B cell (primary cell): ENCODE results near the gene EYS. TPM values are rescaled to one million over a fixed set of nuclear protein-coding genes. Genes with fewer than 3 reads are reported as not detected.

Source experiments
- ATAC-seq: fragments of 200-7000 bp; cut with Tn5 transposase; one replicate; pipeline ENCODE4 v1.10.0; 2021; ENCODE audit warnings: low read depth, mild to moderate bottlenecking, moderate number of reproducible peaks, moderate library complexity
- CTCF ChIA-PET: fragments of 350-600 bp; sonication (Branson Sonifier 250); formaldehyde crosslinking; loops from one replicate; lab custom pipeline; 2021; ENCODE audit warnings: antibody characterized with exemption, inconsistent platforms; lab: Charles Lee
- POLR2A ChIA-PET: fragments of 350-600 bp; sonication (Branson Sonifier 250); formaldehyde crosslinking; loops from one replicate; lab custom pipeline; 2021; ENCODE audit warnings: antibody characterized with exemption; lab: Charles Lee
- DNase-seq: peaks from one replicate; pipeline ENCODE4 v3.0.0; 2013
- H2AFZ ChIP-seq: 2 replicates; pipeline ENCODE4 v1.6.1; 2012; ENCODE audit warnings: mild to moderate bottlenecking, low read depth, low read length; ENCODE audit not compliant: insufficient read depth, poor library complexity, severe bottlenecking
- H3K27ac ChIP-seq, 2 donors: 1 replicate in 1 of 2; 2 replicates in 1 of 2; pipeline ENCODE4 v1.5.1; 2012 to 2013; ENCODE audit warnings: low read length in 2 of 2, mild to moderate bottlenecking in 2 of 2, moderate library complexity in 1 of 2
- H3K27me3 ChIP-seq, 4 experiments: fragments of 200-600 bp in 1 of 4; sonication (generic) in 1 of 4; replicated peaks in 1 of 4; 1 replicate in 2 of 4; 2 replicates in 2 of 4; pipeline versions ENCODE4 v1.6.1 to v1.7.0; 2013 to 2016; ENCODE audit warnings: low read length in 3 of 4, mild to moderate bottlenecking in 2 of 4, mixed read lengths in 1 of 4, moderate library complexity in 1 of 4; ENCODE audit not compliant: insufficient read depth in 4 of 4, control insufficient read depth in 3 of 4; ENCODE audit errors: control extremely low read depth in 1 of 4
- H3K36me3 ChIP-seq, 2 experiments: replicated peaks in 1 of 2; 1 replicate in 1 of 2; 2 replicates in 1 of 2; pipeline versions ENCODE4 v1.6.1 to v1.7.1; 2013; ENCODE audit warnings: low read length in 1 of 2; ENCODE audit not compliant: insufficient read depth in 2 of 2, control insufficient read depth in 1 of 2; ENCODE audit errors: control extremely low read depth in 1 of 2, extremely low read depth in 1 of 2
- H3K4me1 ChIP-seq, 2 donors: fragments of 200-600 bp in 1 of 2; sonication (generic) in 1 of 2; 1 replicate in 1 of 2; 2 replicates in 1 of 2; pipeline versions ENCODE4 v1.5.1 to v1.6.1; 2013 to 2017; ENCODE audit warnings: low read length in 2 of 2; ENCODE audit not compliant: control insufficient read depth in 2 of 2, insufficient read depth in 2 of 2
- H3K4me2 ChIP-seq: replicated peaks from 2 replicates; pipeline ENCODE3; 2012; ENCODE audit warnings: mild to moderate bottlenecking, low read depth, low read length; ENCODE audit not compliant: poor library complexity, severe bottlenecking
- H3K4me3 ChIP-seq, 5 experiments: fragments of 200-600 bp in 1 of 5; sonication (generic) in 1 of 5; 1 replicate in 3 of 5; 2 replicates in 2 of 5; pipeline versions ENCODE4 v1.5.1 to v1.7.0; 2011 to 2016; ENCODE audit warnings: low read length in 4 of 5, mild to moderate bottlenecking in 4 of 5, low read depth in 2 of 5, control low read depth in 1 of 5, moderate library complexity in 1 of 5; ENCODE audit not compliant: insufficient read depth in 1 of 5; ENCODE audit errors: control extremely low read depth in 1 of 5, extremely low read depth in 1 of 5
- H3K79me2 ChIP-seq: fragments of 200-600 bp; sonication (generic); one replicate; pipeline ENCODE4 v1.6.0; 2016; ENCODE audit warnings: low read length; ENCODE audit not compliant: control insufficient read depth, insufficient read depth
- H3K9ac ChIP-seq: fragments of 200-600 bp; sonication (generic); 2 replicates; pipeline ENCODE4 v1.6.1; 2017; ENCODE audit warnings: mild to moderate bottlenecking, low read length, moderate library complexity
- H3K9me3 ChIP-seq, 3 donors: one replicate each; pipeline versions ENCODE4 v1.6.1 to v1.7.1; 2013; ENCODE audit warnings: low read length in 2 of 3; ENCODE audit not compliant: control insufficient read depth in 2 of 3, insufficient read depth in 1 of 3; ENCODE audit errors: control extremely low read depth in 1 of 3
- H4K20me1 ChIP-seq: 2 replicates; pipeline ENCODE4 v1.6.0; 2012; ENCODE audit warnings: mild to moderate bottlenecking, low read length; ENCODE audit not compliant: insufficient read depth, control insufficient read depth, poor library complexity, severe bottlenecking
- H3K27ac Mint-ChIP-seq: one replicate; pipeline ENCODE4 v1.8.0; 2021; ENCODE audit warnings: mixed read lengths
- H3K27me3 Mint-ChIP-seq: one replicate; pipeline ENCODE4 v1.8.0; 2021; ENCODE audit warnings: mixed read lengths
- H3K4me1 Mint-ChIP-seq: one replicate; pipeline ENCODE4 v1.8.0; 2021; ENCODE audit warnings: mixed read lengths
- H3K4me3 Mint-ChIP-seq: one replicate; pipeline ENCODE4 v1.8.0; 2021; ENCODE audit warnings: mixed read lengths
- H3K9me3 Mint-ChIP-seq: one replicate; pipeline ENCODE4 v1.8.0; 2022; ENCODE audit warnings: mixed read lengths; ENCODE audit not compliant: insufficient read depth
- CTCF ChIP-seq: fragments of 200-600 bp; IDR thresholded peaks from one replicate; pipeline ENCODE4 v1.8.0; 2022; ENCODE audit warnings: antibody characterized with exemption, mild to moderate bottlenecking
- EZH2 ChIP-seq: IDR thresholded peaks from 2 replicates; pipeline ENCODE4 v1.6.1; 2012; ENCODE audit warnings: borderline replicate concordance, low read depth, mild to moderate bottlenecking, moderate library complexity, low read length; ENCODE audit not compliant: insufficient read depth, poor library complexity, severe bottlenecking
- WGBS: methylation state at CpG from one replicate; pipeline ENCODE4 v1.1.5; 2013; ENCODE audit warnings: missing lambda C conversion rate; ENCODE audit not compliant: insufficient coverage; 5-methylcytosine and 5-hydroxymethylcytosine counted together
- intact Hi-C: fragments of 100-400 bp; cut with micrococcal nuclease; formaldehyde crosslinking; loops from one replicate; pipeline ENCODE4 v1.10.0; 2022
- polyA plus RNA-seq: library from polyadenylated mRNA; depleted of rRNA; stranded (reverse); fragments of >200 nt; gene quantifications from 2 replicates; pipeline ENCODE4 v1.2.3, GENCODE V29; 2012
- total RNA-seq, 2 donors: library from RNA; stranded (reverse); fragments of 120-200 nt in 1 of 2; gene quantifications; 1 replicate in 1 of 2; 2 replicates in 1 of 2; pipeline versions ENCODE4 v1.2.3 to v1.2.4, GENCODE V29; 2013 to 2022

EYS gene
- total and polyA plus RNA-seq, 2 donors (not counting 1 experiment from before 2014, with no cell fraction given): not detected

GRCh38 chr6:64289931-64290330 is 1417.1 kb downstream of the EYS start:
- Histone ChIP-seq H3K27me3 (no peaks in the 10 kb centered on the region), H3K27ac (no peak overlapping the region), H3K79me2 (no peaks in the 10 kb centered on the region), H3K4me1 (no peaks in the 10 kb centered on the region), H2AFZ (no peak overlapping the region), H3K4me2 (no peak overlapping the region), H3K9ac (no peak overlapping the region), H3K9me3 (no peaks in the 10 kb centered on the region), H4K20me1 (no peaks in the 10 kb centered on the region), H3K36me3 (no peaks in the 10 kb centered on the region), H3K4me3 (no peak overlapping the region)
- intact Hi-C loops: no loop called here
- TF ChIP-seq CTCF (no peak), EZH2 (no peak)
- ATAC-seq: no peak
- no peak for DNase-seq
- no CpG with 5 or more reads among the region's 1 CpG for WGBS
- H3K9me3 Mint-ChIP-seq: no peaks in the 10 kb centered on the region
- H3K27me3 Mint-ChIP-seq: no peaks in the 10 kb centered on the region
- CTCF ChIA-PET: no interaction called here
- no peaks in the 10 kb centered on the region for H3K4me1 Mint-ChIP-seq
- no peak overlapping the region for H3K4me3 Mint-ChIP-seq
- POLR2A ChIA-PET: no interaction called here
- no peak overlapping the region for H3K27ac Mint-ChIP-seq

- no peaks in the 10 kb centered on the region for H3K4me1 Mint-ChIP-seq
- POLR2A ChIA-PET: no interaction called here
- no peak overlapping the region for H3K4me3 ChIP-seq
- ATAC-seq: no peak
- H3K4me2 ChIP-seq: no peak overlapping the region
- no peak for DNase-seq
- no peaks in the 10 kb centered on the region for H3K27me3 Mint-ChIP-seq
- WGBS: 32% methylated on average over 3 of the region's 3 CpGs
- no peaks in the 10 kb centered on the region for H4K20me1 ChIP-seq
- no peaks in the 10 kb centered on the region for H3K9me3 Mint-ChIP-seq
- H3K9me3 ChIP-seq: peaks cover 0 to 4% (median 0%) of the 10 kb centered on the region in 3 donors
- H3K27me3 ChIP-seq: no peaks in the 10 kb centered on the region
- H3K36me3 ChIP-seq: no peaks in the 10 kb centered on the region
- no peaks in the 10 kb centered on the region for H3K79me2 ChIP-seq
- H3K27ac Mint-ChIP-seq: no peak overlapping the region
- no peak for TF ChIP-seq CTCF
- no peak for TF ChIP-seq EZH2
- no peak overlapping the region for H3K9ac ChIP-seq
- H3K27ac ChIP-seq: no peak overlapping the region
- CTCF ChIA-PET: no interaction called here
- H3K4me3 Mint-ChIP-seq: no peak overlapping the region
- intact Hi-C loops: no loop called here
- H3K4me1 ChIP-seq: no peaks in the 10 kb centered on the region
- H2AFZ ChIP-seq: no peak overlapping the region
These were observed 1418.7 kb downstream of the EYS start for GRCh38 chr6:64288351-64288750.
